Measurements from ENCODE around the gene WDR91. TPM values are rescaled to one million over a fixed set of nuclear protein-coding genes. Genes with fewer than 3 reads are reported as not detected.

Gene WDR91
- total RNA-seq, 2 donors from 2014 or later = 28.0 to 32.4 TPM

- Histone ChIP-seq H3K27me3 (no peaks in the 10 kb centered on the region), H3K4me1 (peaks cover 44% of the 10 kb centered on the region), H3K36me3 (replicated peaks in 1 of 2; ENCODE audit: insufficient read depth in 1 of 2, low read depth in 2 of 2) (no peaks in the 10 kb centered on the region), H3K27ac (peak within 1 kb of the TSS; percentile 89 to 96 (median 91)), H3K4me3 (peak within 1 kb of the TSS; percentile 4 to 12), H3K9me3 (no peaks in the 10 kb centered on the region)
- peak; percentile 52 to 78 (median 68) for DNase-seq
- WGBS, 2 donors = 3 to 6% methylated on average over 13 of the region's 13 CpGs
- intact Hi-C loops (cut with DNase I) = no loop called here
- TF ChIP-seq POLR2A (IDR thresholded peaks at IDR 0.05) (peak; percentile 26 to 74 (median 73)), CTCF (IDR thresholded peaks at IDR 0.05) (peak in 4 of 7 experiments; percentile 15 to 29 (median 25))
- peak; percentile 91 for ATAC-seq
Measured at GRCh38 chr7:135147899-135148721, 63.2 kb downstream of the WDR91 start, which contains the start of gene TMEM140. TMEM140 (plus strand) TSS chr7:135148072; CDS start chr7:135164442, 16,370 bp downstream.

GRCh38 chr7:135147341-135147898, 63.9 kb downstream of the WDR91 start:
- no peak for TF ChIP-seq CTCF (IDR thresholded peaks at IDR 0.05)
- no peak for TF ChIP-seq POLR2A (IDR thresholded peaks at IDR 0.05)
- Histone ChIP-seq H3K9me3 (no peaks in the 10 kb centered on the region), H3K27me3 (no peaks in the 10 kb centered on the region), H3K36me3 (replicated peaks in 1 of 2; ENCODE audit: insufficient read depth in 1 of 2, low read depth in 2 of 2) (no peaks in the 10 kb centered on the region), H3K4me3 (no peak overlapping the region), H3K4me1 (peaks cover 44% of the 10 kb centered on the region), H3K27ac (peak overlapping the region; percentile 89 to 96 (median 91))
- intact Hi-C loops (cut with DNase I) = no loop called here
- ATAC-seq (peak; percentile 54), DNase-seq (peak in 1 of 4 donors; percentile 16)
- WGBS, 2 donors = 0 to 1% methylated on average over 6 of the region's 6 CpGs

GRCh38 chr7:135143885-135144668, 67.2 kb downstream of the WDR91 start:
- DNase-seq (no peak), ATAC-seq (no peak)
- Histone ChIP-seq H3K9me3 (no peaks in the 10 kb centered on the region), H3K36me3 (replicated peaks in 1 of 2; ENCODE audit: insufficient read depth in 1 of 2, low read depth in 2 of 2) (no peaks in the 10 kb centered on the region), H3K4me1 (peaks cover 23% of the 10 kb centered on the region), H3K27me3 (no peaks in the 10 kb centered on the region), H3K4me3 (no peak overlapping the region), H3K27ac (no peak overlapping the region)
- TF ChIP-seq CTCF (IDR thresholded peaks at IDR 0.05) (no peak), POLR2A (IDR thresholded peaks at IDR 0.05) (no peak)
- intact Hi-C loops (cut with DNase I) = no loop called here
- WGBS, 2 donors = 76 to 95% methylated on average over 2 to 3 of the region's 3 CpGs

Small RNA genes lying within 50 kb of the gene (microRNA-seq; reads per million reads assigned to microRNA genes)
- gene MIR6509 (ENCODE audit: borderline number of aligned reads in 2 of 2, borderline replicate concordance in 2 of 2) = 0 to 2.2 reads per million in 2 donors

Small RNA genes lying within 50 kb of the gene (small RNA-seq; reads per million reads assigned to genes)
- not detected for gene MIR6509

Other genes starting within 250 kb of the WDR91 start
- 1 to 10 TPM in 1 of 2 donors, under 1 TPM in 1; 0.33 to 2.6 TPM for gene AGBL3, start 225.0 kb downstream of the WDR91 start, total RNA-seq
- gene TMEM140, start 63.5 kb downstream of the WDR91 start, total RNA-seq = 1 to 10 TPM; 4.0 to 9.6 TPM
- gene CYREN, start 40.8 kb downstream of the WDR91 start, total RNA-seq = 10 to 100 TPM; 32.9 to 40.5 TPM
- not detected for gene STRA8, start 22.3 kb upstream of the WDR91 start, total RNA-seq